Tibial nerve (tissue), 4 donors: ENCODE measurements around the gene RBM19. TPM values are rescaled to one million over a fixed set of nuclear protein-coding genes. Genes with fewer than 3 reads are reported as not detected.
"Not testable (repeated sequence)": the region's sequence is repeated elsewhere in the genome, so short reads cannot be mapped to it uniquely, and the experiment has no call there.

ENCODE experiments used
- DNase-seq, 2 donors: peaks; one replicate each; pipeline ENCODE4 v3.0.0-alpha.2; 2019; ENCODE audit warnings: low spot score in 2 of 2
- H3K27ac ChIP-seq, 4 donors: fragments of 200-600 bp; sonication (generic) in 3 of 4; one replicate each; pipeline ENCODE4 v1.5.1; 2017 to 2019; ENCODE audit warnings: mild to moderate bottlenecking in 1 of 4
- H3K27me3 ChIP-seq, 2 donors: fragments of 200-600 bp; sonication (generic) in 1 of 2; one replicate each; pipeline versions ENCODE4 v1.5.1 to v1.6.0; 2017 to 2019
- H3K36me3 ChIP-seq, 3 donors: fragments of 200-600 bp; sonication (generic); one replicate each; pipeline ENCODE4 v1.5.1; 2018 to 2019
- H3K4me1 ChIP-seq, 4 donors: fragments of 200-600 bp; sonication (generic) in 3 of 4; one replicate each; pipeline ENCODE4 v1.5.1; 2017 to 2019
- H3K4me3 ChIP-seq, 4 donors: fragments of 200-600 bp; sonication (generic) in 3 of 4; one replicate each; pipeline ENCODE4 v1.5.1; 2017 to 2019; ENCODE audit warnings: mild to moderate bottlenecking in 1 of 4, moderate library complexity in 1 of 4
- H3K9me3 ChIP-seq, 4 donors: fragments of 200-600 bp; sonication (generic) in 3 of 4; one replicate each; pipeline ENCODE4 v1.5.1; 2017 to 2019
- CTCF ChIP-seq, 5 experiments: fragments of 200-600 bp in 3 of 5; fragments of 450-650 bp in 2 of 5; sonication (generic) in 3 of 5; IDR thresholded peaks; one replicate each; pipeline ENCODE4 v1.5.1; 2016 to 2019; ENCODE audit warnings: antibody characterized with exemption in 5 of 5, mild to moderate bottlenecking in 3 of 5, moderate library complexity in 2 of 5
- EP300 ChIP-seq, 2 donors: sonication (generic); formaldehyde crosslinking; IDR thresholded peaks; one replicate each; pipeline ENCODE4 v1.6.1; 2017; ENCODE audit warnings: antibody characterized with exemption in 2 of 2, mild to moderate bottlenecking in 1 of 2
- POLR2A ChIP-seq, 2 donors: fragments of 450-650 bp; IDR thresholded peaks; one replicate each; pipeline ENCODE4 v1.6.1; 2017; ENCODE audit warnings: antibody characterized with exemption in 2 of 2, mild to moderate bottlenecking in 2 of 2, moderate library complexity in 2 of 2
- WGBS, 2 donors: methylation state at CpG; one replicate each; pipeline ENCODE4 v1.1.5; 2018; 5-methylcytosine and 5-hydroxymethylcytosine counted together
- total RNA-seq, 4 donors: library from RNA; depleted of rRNA; stranded (reverse); fragments of >200 nt; gene quantifications; one replicate each; pipeline ENCODE4 v1.1.0, GENCODE V29; 2016

Gene RBM19
- total RNA-seq, 4 donors from 2014 or later = 32.0 to 57.9 (median 38.9) TPM

- Histone ChIP-seq H3K27me3 (peaks cover 0 to 4% of the 10 kb centered on the region in 2 donors), H3K36me3 (no peaks in the 10 kb centered on the region), H3K9me3 (no peaks in the 10 kb centered on the region), H3K4me3 (no peak overlapping the region), H3K27ac (no peak overlapping the region), H3K4me1 (no peaks in the 10 kb centered on the region)
- TF ChIP-seq POLR2A (IDR thresholded peaks at IDR 0.05) = no peak
- 68 to 74% methylated on average over 5 of the region's 5 CpGs for WGBS, 2 donors
- DNase-seq = no peak
These were observed 35.6 kb upstream of the RBM19 start for GRCh38 chr12:114001511-114002340.

- H3K4me1 ChIP-seq = no peaks in the 10 kb centered on the region
- H3K27me3 ChIP-seq = peaks cover 0 to 4% of the 10 kb centered on the region in 2 donors
- DNase-seq = no peak
- H3K36me3 ChIP-seq = no peaks in the 10 kb centered on the region
- H3K9me3 ChIP-seq = no peaks in the 10 kb centered on the region
- no peak overlapping the region for H3K27ac ChIP-seq
- no peak overlapping the region for H3K4me3 ChIP-seq
- TF ChIP-seq POLR2A (IDR thresholded peaks at IDR 0.05) (no peak), EP300 (IDR thresholded peaks at IDR 0.05) (no peak), CTCF (IDR thresholded peaks at IDR 0.05) (no peak)
- 84 to 86% methylated on average over 8 of the region's 8 CpGs for WGBS, 2 donors
These were observed 34.7 kb upstream of the RBM19 start for GRCh38 chr12:114000861-114001260.

GRCh38 chr12:114000261-114000660, 34.1 kb upstream of the RBM19 start:
- DNase-seq, H3K27me3 ChIP-seq, H3K4me3 ChIP-seq: not testable (repeated sequence)

GRCh38 chr12:113997365-113997764, 31.2 kb upstream of the RBM19 start:
- TF ChIP-seq POLR2A (IDR thresholded peaks at IDR 0.05) (no peak), EP300 (IDR thresholded peaks at IDR 0.05) (no peak), CTCF (IDR thresholded peaks at IDR 0.05) (no peak)
- Histone ChIP-seq H3K4me1 (no peaks in the 10 kb centered on the region), H3K36me3 (no peaks in the 10 kb centered on the region), H3K9me3 (no peaks in the 10 kb centered on the region), H3K27me3 (peaks cover 0 to 10% of the 10 kb centered on the region in 2 donors), H3K4me3 (no peak overlapping the region), H3K27ac (no peak overlapping the region)
- WGBS, 2 donors = 49 to 57% methylated on average over 3 of the region's 3 CpGs
- DNase-seq = no peak

More at GRCh38 chr12:114000261-114000660, 34.1 kb upstream of the RBM19 start:
- not testable (repeated sequence) for H3K36me3 ChIP-seq, H3K9me3 ChIP-seq, H3K27ac ChIP-seq, H3K4me1 ChIP-seq
- WGBS, 2 donors = 66 to 68% methylated on average over 7 of the region's 7 CpGs

GRCh38 chr12:113996026-113996425, 29.9 kb upstream of the RBM19 start:
- H3K4me3 ChIP-seq = no peak overlapping the region
- no peak overlapping the region for H3K27ac ChIP-seq
- WGBS, 2 donors = 19 to 28% methylated on average over 7 of the region's 7 CpGs
- H3K27me3 ChIP-seq = peaks cover 0 to 11% of the 10 kb centered on the region in 2 donors
- no peaks in the 10 kb centered on the region for H3K36me3 ChIP-seq
- no peak for DNase-seq
- no peaks in the 10 kb centered on the region for H3K4me1 ChIP-seq
- TF ChIP-seq CTCF (IDR thresholded peaks at IDR 0.05) = no peak
- no peak for TF ChIP-seq POLR2A (IDR thresholded peaks at IDR 0.05)
- TF ChIP-seq EP300 (IDR thresholded peaks at IDR 0.05) = no peak
- H3K9me3 ChIP-seq = no peaks in the 10 kb centered on the region

GRCh38 chr12:113994051-113994450, 27.9 kb upstream of the RBM19 start:
- Histone ChIP-seq H3K9me3 (no peaks in the 10 kb centered on the region), H3K27ac (no peak overlapping the region), H3K4me3 (no peak overlapping the region), H3K36me3 (no peaks in the 10 kb centered on the region), H3K27me3 (peaks cover 0 to 11% of the 10 kb centered on the region in 2 donors), H3K4me1 (no peaks in the 10 kb centered on the region)
- DNase-seq = no peak
- TF ChIP-seq POLR2A (IDR thresholded peaks at IDR 0.05) = no peak
- no peak for TF ChIP-seq CTCF (IDR thresholded peaks at IDR 0.05)
- no peak for TF ChIP-seq EP300 (IDR thresholded peaks at IDR 0.05)
- WGBS, 2 donors = 81 to 88% methylated on average over 3 of the region's 3 CpGs

- 60 to 61% methylated on average over 4 of the region's 4 CpGs for WGBS, 2 donors
- not testable (repeated sequence) for H3K4me1 ChIP-seq, H3K36me3 ChIP-seq, DNase-seq, H3K4me3 ChIP-seq, H3K27me3 ChIP-seq, H3K27ac ChIP-seq, H3K9me3 ChIP-seq
These were observed 26.6 kb upstream of the RBM19 start for GRCh38 chr12:113992751-113993150.
